ENCODE data around the gene OCEL1.

Gene OCEL1

DNA sequence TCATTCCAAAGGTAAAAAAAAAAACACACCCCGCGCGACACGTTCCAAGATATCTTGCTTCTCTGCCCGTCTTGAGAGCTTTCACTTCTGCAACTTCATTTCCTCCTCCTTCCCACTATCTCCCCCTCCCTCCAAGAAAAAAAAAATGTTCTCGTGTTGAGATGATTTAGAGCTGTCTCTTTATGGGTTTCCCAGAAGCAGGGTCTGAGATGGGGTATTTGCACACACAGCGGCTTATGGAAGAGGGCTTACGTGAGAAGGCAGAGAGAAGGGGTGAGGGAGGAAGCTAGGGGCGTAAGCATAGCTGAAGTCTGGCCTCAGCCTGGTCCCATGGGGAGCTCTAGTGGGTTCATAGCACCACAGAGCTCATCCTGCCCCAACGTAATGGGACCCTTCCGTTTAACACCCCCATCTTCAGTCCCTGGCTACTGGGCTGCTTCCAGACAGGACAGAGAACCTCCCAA, 42.1 kb upstream of the OCEL1 start:
- ChIA-PET POLR2A (interaction anchor here (0.6 kb wide), 1 partner anchor 552 kb away, joined by 6 read pairs; no protein-coding TSS in a partner anchor), CTCF (interaction anchor here (0.7 kb wide), 1 partner anchor 292 kb away, joined by 6 read pairs; no protein-coding TSS in a partner anchor)
- TF ChIP-seq SP7 (tag by site-specific recombination; IDR thresholded peaks at IDR 0.05) (no peak), ZNF791 (tag by site-specific recombination; IDR thresholded peaks at IDR 0.05) (no peak), ZNF629 (tag by site-specific recombination; IDR thresholded peaks at IDR 0.05) (no peak), ZNF174 (tag by site-specific recombination; IDR thresholded peaks at IDR 0.05) (no peak), YY1 (tag by site-specific recombination; IDR thresholded peaks at IDR 0.05) (no peak), ZNF354C (tag by site-specific recombination; IDR thresholded peaks at IDR 0.05; ENCODE audit: borderline replicate concordance, low read depth) (no peak), ZNF707 (tag by site-specific recombination; IDR thresholded peaks at IDR 0.05) (no peak), ZNF610 (tag by site-specific recombination; IDR thresholded peaks at IDR 0.05; ENCODE audit: borderline replicate concordance) (no peak), BCL11A (tag by site-specific recombination; IDR thresholded peaks at IDR 0.05; ENCODE audit: low read depth) (no peak), ZNF555 (tag by site-specific recombination; conservative IDR thresholded peaks at IDR 0.05) (no peak), ZNF324 (tag by site-specific recombination; IDR thresholded peaks at IDR 0.05) (no peak), ZNF530 (tag by site-specific recombination; IDR thresholded peaks at IDR 0.05; ENCODE audit: low read depth) (no peak), ZNF274 (IDR thresholded peaks at IDR 0.05; ENCODE audit: low read length) (no peak), ZNF274 (tag by site-specific recombination; IDR thresholded peaks at IDR 0.05; ENCODE audit: borderline replicate concordance) (no peak), ZNF658 (tag by site-specific recombination; IDR thresholded peaks at IDR 0.05) (no peak), ZNF654 (tag by site-specific recombination; IDR thresholded peaks at IDR 0.05; ENCODE audit: low read depth) (no peak)
- TF ChIP-seq, protein P1, sequence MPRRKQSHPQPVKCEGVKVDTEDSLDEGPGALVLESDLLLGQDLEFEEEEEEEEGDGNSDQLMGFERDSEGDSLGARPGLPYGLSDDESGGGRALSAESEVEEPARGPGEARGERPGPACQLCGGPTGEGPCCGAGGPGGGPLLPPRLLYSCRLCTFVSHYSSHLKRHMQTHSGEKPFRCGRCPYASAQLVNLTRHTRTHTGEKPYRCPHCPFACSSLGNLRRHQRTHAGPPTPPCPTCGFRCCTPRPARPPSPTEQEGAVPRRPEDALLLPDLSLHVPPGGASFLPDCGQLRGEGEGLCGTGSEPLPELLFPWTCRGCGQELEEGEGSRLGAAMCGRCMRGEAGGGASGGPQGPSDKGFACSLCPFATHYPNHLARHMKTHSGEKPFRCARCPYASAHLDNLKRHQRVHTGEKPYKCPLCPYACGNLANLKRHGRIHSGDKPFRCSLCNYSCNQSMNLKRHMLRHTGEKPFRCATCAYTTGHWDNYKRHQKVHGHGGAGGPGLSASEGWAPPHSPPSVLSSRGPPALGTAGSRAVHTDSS (tag by site-specific recombination; IDR thresholded peaks at IDR 0.05) = no peak
- TF ChIP-seq, protein P2, sequence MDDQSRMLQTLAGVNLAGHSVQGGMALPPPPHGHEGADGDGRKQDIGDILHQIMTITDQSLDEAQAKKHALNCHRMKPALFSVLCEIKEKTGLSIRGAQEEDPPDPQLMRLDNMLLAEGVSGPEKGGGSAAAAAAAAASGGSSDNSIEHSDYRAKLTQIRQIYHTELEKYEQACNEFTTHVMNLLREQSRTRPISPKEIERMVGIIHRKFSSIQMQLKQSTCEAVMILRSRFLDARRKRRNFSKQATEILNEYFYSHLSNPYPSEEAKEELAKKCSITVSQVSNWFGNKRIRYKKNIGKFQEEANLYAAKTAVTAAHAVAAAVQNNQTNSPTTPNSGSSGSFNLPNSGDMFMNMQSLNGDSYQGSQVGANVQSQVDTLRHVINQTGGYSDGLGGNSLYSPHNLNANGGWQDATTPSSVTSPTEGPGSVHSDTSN (CRISPR knock-in tag; IDR thresholded peaks at IDR 0.05) = no peak
- TF ChIP-seq, protein P3, sequence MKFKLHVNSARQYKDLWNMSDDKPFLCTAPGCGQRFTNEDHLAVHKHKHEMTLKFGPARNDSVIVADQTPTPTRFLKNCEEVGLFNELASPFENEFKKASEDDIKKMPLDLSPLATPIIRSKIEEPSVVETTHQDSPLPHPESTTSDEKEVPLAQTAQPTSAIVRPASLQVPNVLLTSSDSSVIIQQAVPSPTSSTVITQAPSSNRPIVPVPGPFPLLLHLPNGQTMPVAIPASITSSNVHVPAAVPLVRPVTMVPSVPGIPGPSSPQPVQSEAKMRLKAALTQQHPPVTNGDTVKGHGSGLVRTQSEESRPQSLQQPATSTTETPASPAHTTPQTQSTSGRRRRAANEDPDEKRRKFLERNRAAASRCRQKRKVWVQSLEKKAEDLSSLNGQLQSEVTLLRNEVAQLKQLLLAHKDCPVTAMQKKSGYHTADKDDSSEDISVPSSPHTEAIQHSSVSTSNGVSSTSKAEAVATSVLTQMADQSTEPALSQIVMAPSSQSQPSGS (tag by site-specific recombination; IDR thresholded peaks at IDR 0.05; ENCODE audit: low read depth) = no peak
- H3K4me3 ChIP-seq (ENCODE audit: low read depth, low read length) = no peak overlapping the region
- no peaks in the 10 kb centered on the region for H3K9me3 ChIP-seq (ENCODE audit: control insufficient read depth, insufficient read depth, low read depth, low read length)
- H3K36me3 ChIP-seq (ENCODE audit: control insufficient read depth in 2 of 2, insufficient read depth in 1 of 2, low read length in 2 of 2) = peaks cover 3 to 30% of the 10 kb centered on the region in 2 experiments; a peak in 2 of 3 replicates
- no peaks in the 10 kb centered on the region for H3K4me1 ChIP-seq (ENCODE audit: control insufficient read depth, insufficient read depth, low read length)
- H3K27ac ChIP-seq (ENCODE audit: extremely low read depth, low read depth, low read length) = no peak overlapping the region

DNA sequence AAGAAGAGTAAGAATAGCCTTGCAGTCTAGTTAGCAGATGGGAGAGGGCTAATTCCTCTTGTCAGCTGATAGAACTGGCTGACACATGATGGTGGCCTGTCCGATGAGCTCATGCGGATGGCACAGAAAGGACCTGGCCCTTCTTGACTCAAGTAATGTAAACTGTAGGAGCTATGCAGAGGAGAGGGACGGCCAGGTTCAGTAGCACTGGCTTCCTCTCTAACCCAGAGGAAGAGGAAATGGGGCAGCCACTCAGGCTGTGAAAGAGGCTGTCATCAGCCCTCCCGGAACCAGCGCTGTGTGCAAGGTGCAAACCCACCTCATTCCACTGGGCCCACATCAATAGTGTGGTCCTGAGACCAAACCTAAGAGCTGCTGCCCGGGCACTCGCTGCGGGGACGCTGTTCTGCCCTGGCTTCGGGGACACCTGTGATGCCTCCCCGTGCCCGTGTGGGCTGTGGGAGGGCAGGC, 41.6 kb upstream of the OCEL1 start:
- ChIA-PET POLR2A (interaction anchor here (0.5 kb wide), 1 partner anchor 20 kb away, joined by 4 read pairs; no protein-coding TSS in a partner anchor), CTCF (interaction anchor here (0.7 kb wide), 1 partner anchor 293 kb away, joined by 6 read pairs; no protein-coding TSS in a partner anchor)
- H3K4me1 ChIP-seq (ENCODE audit: control insufficient read depth, insufficient read depth, low read length) = no peaks in the 10 kb centered on the region
- peaks cover 3 to 34% of the 10 kb centered on the region in 2 experiments; a peak in 2 of 3 replicates for H3K36me3 ChIP-seq (ENCODE audit: control insufficient read depth in 2 of 2, insufficient read depth in 1 of 2, low read length in 2 of 2)
- H3K27ac ChIP-seq (ENCODE audit: extremely low read depth, low read depth, low read length) = no peak overlapping the region
- H3K9me3 ChIP-seq (ENCODE audit: control insufficient read depth, insufficient read depth, low read depth, low read length) = no peaks in the 10 kb centered on the region
- no peak overlapping the region for H3K4me3 ChIP-seq (ENCODE audit: low read depth, low read length)
- no peak for TF ChIP-seq GFI1B (tag by site-specific recombination; IDR thresholded peaks at IDR 0.05)
- TF ChIP-seq ZNF626 (tag by site-specific recombination; IDR thresholded peaks at IDR 0.05) = no peak
- TF ChIP-seq TRIM28 (IDR thresholded peaks at IDR 0.05; ENCODE audit: borderline replicate concordance, low read length) = no peak
- TF ChIP-seq GLI4 (tag by site-specific recombination; IDR thresholded peaks at IDR 0.05) = no peak
- TF ChIP-seq ZNF777 (tag by site-specific recombination; IDR thresholded peaks at IDR 0.05; ENCODE audit: borderline replicate concordance) = no peak
- no peak for TF ChIP-seq ZBTB21 (tag by site-specific recombination; IDR thresholded peaks at IDR 0.05)
- TF ChIP-seq, protein P4, sequence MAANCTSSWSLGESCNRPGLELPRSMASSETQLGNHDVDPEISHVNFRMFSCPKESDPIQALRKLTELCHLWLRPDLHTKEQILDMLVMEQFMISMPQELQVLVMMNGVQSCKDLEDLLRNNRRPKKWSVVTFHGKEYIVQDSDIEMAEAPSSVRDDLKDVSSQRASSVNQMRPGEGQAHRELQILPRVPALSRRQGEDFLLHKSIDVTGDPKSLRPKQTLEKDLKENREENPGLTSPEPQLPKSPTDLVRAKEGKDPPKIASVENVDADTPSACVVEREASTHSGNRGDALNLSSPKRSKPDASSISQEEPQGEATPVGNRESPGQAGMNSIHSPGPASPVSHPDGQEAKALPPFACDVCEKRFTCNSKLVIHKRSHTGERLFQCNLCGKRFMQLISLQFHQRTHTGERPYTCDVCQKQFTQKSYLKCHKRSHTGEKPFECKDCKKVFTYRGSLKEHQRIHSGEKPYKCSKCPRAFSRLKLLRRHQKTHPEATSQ (tag by site-specific recombination; IDR thresholded peaks at IDR 0.05) = no peak
- TF ChIP-seq ZNF112 (tag by site-specific recombination; IDR thresholded peaks at IDR 0.05) = no peak
- TF ChIP-seq ZNF610 (tag by site-specific recombination; IDR thresholded peaks at IDR 0.05; ENCODE audit: borderline replicate concordance) = no peak
- no peak for TF ChIP-seq ZFP69B (tag by site-specific recombination; IDR thresholded peaks at IDR 0.05)
- no peak for TF ChIP-seq ZNF335 (tag by site-specific recombination; conservative IDR thresholded peaks at IDR 0.05)

All from HEK293 (cell line).